NCI-H2081 (cell line): ENCODE results near the gene FZD10.

Experiments used
- DNase-seq, 2 experiments: peaks; one replicate each; lab custom pipeline; 2025; lab: John Stamatoyannopoulos, UW

Gene FZD10

DNA sequence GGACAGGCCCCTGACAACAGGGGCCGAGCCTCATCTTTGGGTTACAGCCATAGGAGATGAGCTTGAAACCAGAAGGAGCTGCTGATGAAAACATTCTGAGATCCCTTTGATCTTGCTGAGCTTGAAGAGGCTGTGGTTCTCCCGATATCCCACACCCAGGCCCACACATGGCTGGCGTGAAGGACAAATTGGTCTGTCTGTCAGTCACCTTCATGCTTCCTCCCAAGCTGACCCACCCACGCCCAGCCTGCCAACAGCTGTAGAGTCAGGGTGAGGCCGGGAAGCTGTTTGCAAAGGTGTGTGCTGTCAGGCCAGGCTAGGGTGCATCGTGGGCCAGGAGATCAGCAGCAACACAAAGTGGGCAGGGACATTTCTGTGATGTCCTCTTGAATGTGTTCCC, 43.2 kb downstream of the FZD10 start:
- DNase-seq: no peak

GRCh38 chr12:130212384-130212989, 50.2 kb downstream of the FZD10 start:
- no peak for DNase-seq

GRCh38 chr12:130213249-130213648, 51.0 kb downstream of the FZD10 start:
- no peak for DNase-seq

GRCh38 chr12:130214686-130215395, 52.6 kb downstream of the FZD10 start:
- no peak for DNase-seq
